KOPT-K1 (cell line): ENCODE results near the gene IL6R.

ENCODE experiments used
- H3K27ac ChIP-seq: fragments of 200-600 bp; sonication (generic); 2 replicates; pipeline ENCODE4 v1.5.1; 2016; ENCODE audit warnings: antibody characterized with exemption, mild to moderate bottlenecking, low read depth, low read length; ENCODE audit not compliant: poor library complexity, severe bottlenecking
- H3K36me3 ChIP-seq: fragments of 200-600 bp; sonication (generic); 2 replicates; pipeline ENCODE4 v1.5.1; 2017; ENCODE audit warnings: antibody characterized with exemption, mild to moderate bottlenecking, low read length, moderate library complexity; ENCODE audit not compliant: insufficient read depth
- H3K9me3 ChIP-seq: fragments of 200-600 bp; sonication (generic); 2 replicates; pipeline ENCODE4 v1.5.1; 2017; ENCODE audit warnings: antibody characterized with exemption, low read length, mild to moderate bottlenecking; ENCODE audit not compliant: insufficient read depth, poor library complexity, severe bottlenecking

The IL6R gene

GRCh38 chr1:154488922-154489321 is 83.8 kb downstream of the IL6R start:
- Histone ChIP-seq H3K36me3 (no peaks in the 10 kb centered on the region), H3K27ac (no peak overlapping the region), H3K9me3 (no peaks in the 10 kb centered on the region)

- Histone ChIP-seq H3K27ac (no peak overlapping the region), H3K36me3 (no peaks in the 10 kb centered on the region), H3K9me3 (no peaks in the 10 kb centered on the region)
These were observed 84.6 kb downstream of the IL6R start for GRCh38 chr1:154489695-154490274.

- H3K36me3 ChIP-seq, result no peaks in the 10 kb centered on the region
- H3K27ac ChIP-seq, result no peak overlapping the region
- H3K9me3 ChIP-seq, result no peaks in the 10 kb centered on the region
These were observed 85.2 kb downstream of the IL6R start for GRCh38 chr1:154490317-154490716.

GRCh38 chr1:154492115-154492514 is 87.0 kb downstream of the IL6R start:
- Histone ChIP-seq H3K9me3 (no peaks in the 10 kb centered on the region), H3K27ac (no peak overlapping the region)

GRCh38 chr1:154493276-154493675 is 88.1 kb downstream of the IL6R start:
- Histone ChIP-seq H3K9me3 (no peaks in the 10 kb centered on the region), H3K27ac (no peak overlapping the region), H3K36me3 (no peaks in the 10 kb centered on the region)

More at GRCh38 chr1:154492115-154492514, 87.0 kb downstream of the IL6R start:
- no peaks in the 10 kb centered on the region for H3K36me3 ChIP-seq

GRCh38 chr1:154495496-154496273 is 90.5 kb downstream of the IL6R start:
- Histone ChIP-seq H3K27ac (no peak overlapping the region), H3K36me3 (no peaks in the 10 kb centered on the region), H3K9me3 (no peaks in the 10 kb centered on the region)

- no peak overlapping the region for H3K27ac ChIP-seq
- no peaks in the 10 kb centered on the region for H3K9me3 ChIP-seq
- H3K36me3 ChIP-seq, result no peaks in the 10 kb centered on the region
These were observed 91.2 kb downstream of the IL6R start for GRCh38 chr1:154496383-154496782.

GRCh38 chr1:154497026-154497806 is 92.1 kb downstream of the IL6R start:
- Histone ChIP-seq H3K36me3 (no peaks in the 10 kb centered on the region), H3K27ac (no peak overlapping the region), H3K9me3 (no peaks in the 10 kb centered on the region)

- Histone ChIP-seq H3K9me3 (no peaks in the 10 kb centered on the region), H3K36me3 (no peaks in the 10 kb centered on the region), H3K27ac (no peak overlapping the region)
These were observed 94.3 kb downstream of the IL6R start for GRCh38 chr1:154499446-154499845.

GRCh38 chr1:154500533-154500932 is 95.4 kb downstream of the IL6R start:
- no peaks in the 10 kb centered on the region for H3K36me3 ChIP-seq
- no peak overlapping the region for H3K27ac ChIP-seq
- H3K9me3 ChIP-seq, result no peaks in the 10 kb centered on the region

GRCh38 chr1:154501423-154502065 is 96.4 kb downstream of the IL6R start:
- Histone ChIP-seq H3K9me3 (peaks cover 6% of the 10 kb centered on the region), H3K27ac (no peak overlapping the region), H3K36me3 (no peaks in the 10 kb centered on the region)

GRCh38 chr1:154502066-154502743 is 97.1 kb downstream of the IL6R start, which contains the start of the genes SHE and TDRD10:
Gene SHE (minus strand): TSS chr1:154502412. CDS start chr1:154502026, 386 bp downstream.
Gene TDRD10 (plus strand): TSS chr1:154502219. CDS start chr1:154506904, 4,685 bp downstream.
- H3K27ac ChIP-seq, result no peak within 1 kb of the TSS

GRCh38 chr1:154502744-154503115 is 97.6 kb downstream of the IL6R start:
- Histone ChIP-seq H3K36me3 (no peaks in the 10 kb centered on the region), H3K27ac (no peak overlapping the region), H3K9me3 (peaks cover 6% of the 10 kb centered on the region)

More at GRCh38 chr1:154502066-154502743, 97.1 kb downstream of the IL6R start, which contains the start of the genes SHE and TDRD10:
- peaks cover 6% of the 10 kb centered on the region for H3K9me3 ChIP-seq
- H3K36me3 ChIP-seq, result no peaks in the 10 kb centered on the region

- peaks cover 6% of the 10 kb centered on the region for H3K9me3 ChIP-seq
- no peaks in the 10 kb centered on the region for H3K36me3 ChIP-seq
- H3K27ac ChIP-seq, result no peak overlapping the region
These were observed 98.8 kb downstream of the IL6R start for GRCh38 chr1:154503898-154504297.
